COR-L47 (cell line): ENCODE results near the gene CPT1A.
"Not testable (repeated sequence)": the region's sequence is repeated elsewhere in the genome, so short reads cannot be mapped to it uniquely, and the experiment has no call there.

Experiments used
- DNase-seq: peaks from one replicate; lab custom pipeline; 2025; lab: John Stamatoyannopoulos, UW

CPT1A gene

DNA sequence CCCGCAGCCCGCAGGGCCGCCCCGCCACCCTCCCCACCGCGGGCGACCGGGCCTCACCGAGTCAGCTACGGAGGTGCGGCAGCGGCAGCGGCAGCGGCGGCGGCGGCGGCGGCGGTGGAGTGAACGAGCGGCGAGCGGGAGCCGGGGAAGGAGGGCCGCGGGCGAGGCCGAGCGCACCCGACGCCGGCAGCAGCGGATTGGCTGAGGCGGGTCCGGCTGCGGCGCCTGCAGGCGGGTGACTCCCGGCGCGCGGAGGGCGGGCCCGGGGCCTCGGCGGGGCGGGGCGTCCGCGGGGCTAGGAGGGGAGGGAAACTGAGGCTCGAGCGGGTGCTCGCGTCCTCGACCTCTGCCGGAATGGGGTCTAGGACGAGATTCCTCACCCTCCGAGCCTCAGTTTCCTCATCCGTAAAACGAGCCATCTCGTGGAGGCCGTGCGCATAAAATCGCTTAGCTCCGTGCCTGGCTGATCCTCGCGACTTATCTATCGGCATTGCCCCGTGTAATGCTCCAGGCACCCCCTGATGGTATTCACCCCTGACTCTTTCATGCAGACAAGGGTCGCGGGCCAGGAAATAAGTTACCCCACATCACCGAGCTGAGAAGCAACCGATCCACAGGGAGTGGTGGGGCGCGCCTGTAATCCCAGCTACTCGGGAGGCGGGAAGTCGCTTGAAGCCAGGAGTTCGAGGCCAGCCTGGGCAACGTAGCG is at the start of gene CPT1A:
TSS of gene CPT1A (minus strand) at position 199 of the 709 bp plus-strand sequence. CDS start 26,442 bp downstream, outside the sequence.
- DNase-seq = no peak

DNA sequence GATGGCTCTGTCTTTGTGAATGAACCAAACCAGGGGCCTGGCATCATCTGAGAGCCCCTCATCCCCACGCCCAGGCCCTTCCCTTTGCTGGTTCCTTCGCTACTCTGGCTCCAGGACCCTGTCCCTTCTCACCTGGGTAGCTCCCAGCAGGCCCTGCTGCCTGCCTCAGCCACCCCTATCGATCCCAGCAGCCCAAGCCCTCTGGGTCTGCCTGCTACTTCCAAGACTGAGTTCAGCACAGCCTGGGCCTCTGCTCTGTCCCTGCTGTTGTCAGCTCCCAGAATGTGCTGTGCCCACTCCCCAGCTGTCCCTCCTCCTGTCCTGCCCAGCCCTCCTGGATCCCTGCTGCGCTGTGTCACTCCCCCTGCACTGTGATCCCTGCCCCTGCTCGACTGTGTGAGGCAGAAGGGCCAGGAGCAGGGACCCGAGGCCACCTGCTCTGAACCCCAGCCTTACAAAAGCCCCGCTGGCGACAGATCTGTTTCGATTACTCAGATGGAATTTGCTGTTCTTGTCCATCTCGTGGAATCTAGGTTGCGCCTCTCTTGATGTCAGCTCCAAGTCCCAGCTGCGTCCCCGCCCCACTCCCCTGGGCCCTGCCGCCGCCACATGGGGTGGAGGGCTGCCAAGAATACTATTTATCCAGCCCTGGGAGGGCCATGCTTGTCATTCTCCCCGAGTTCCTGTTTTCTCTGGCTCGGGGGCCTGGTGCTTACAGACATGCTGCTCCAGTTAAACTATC is 48.9 kb upstream of the CPT1A start:
- DNase-seq = peak; percentile 87

DNA sequence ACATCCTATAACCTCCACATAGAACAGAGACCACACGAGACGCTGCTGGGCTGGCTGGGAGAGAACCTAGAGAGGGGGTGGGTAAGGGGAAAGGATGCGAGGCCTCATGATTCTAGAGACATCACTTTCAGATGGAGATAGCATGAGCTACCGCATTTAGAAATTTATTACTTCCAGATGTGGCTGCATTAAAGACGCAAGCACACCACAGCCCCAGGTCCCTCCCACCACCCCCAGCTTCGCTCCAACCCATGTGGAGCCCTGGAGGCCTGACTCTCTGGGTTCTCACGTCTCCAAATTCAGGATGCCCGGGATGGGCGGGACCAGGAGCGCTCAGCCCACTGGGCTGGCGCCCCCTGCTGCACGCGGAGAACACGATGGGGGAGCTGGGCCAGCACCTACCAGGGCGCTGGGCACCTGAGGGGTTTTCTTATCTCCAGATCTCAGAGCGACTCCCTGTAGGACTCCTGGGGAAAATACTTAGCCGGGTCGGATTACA is 48.3 kb upstream of the CPT1A start:
- no peak for DNase-seq

DNA sequence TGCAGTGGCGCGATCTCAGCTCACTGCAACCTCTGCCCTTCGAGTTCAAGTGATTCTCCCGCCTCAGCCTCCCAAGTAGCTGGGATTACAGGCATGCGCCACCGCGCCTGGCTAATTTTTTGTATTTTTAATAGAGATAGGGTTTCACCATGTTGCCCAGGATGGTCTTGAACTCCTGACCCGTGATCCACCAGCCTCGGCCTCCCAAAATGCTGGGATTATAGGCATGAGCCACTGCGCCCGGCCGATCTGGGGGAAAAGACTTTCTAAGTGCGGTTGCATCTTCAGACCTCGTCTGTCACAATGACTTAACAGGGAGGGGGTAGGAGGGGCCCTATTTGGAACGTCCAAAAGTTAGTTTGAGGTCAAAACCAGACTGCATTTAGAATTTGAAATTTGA is 43.1 kb upstream of the CPT1A start:
- DNase-seq = not testable (repeated sequence)

DNA sequence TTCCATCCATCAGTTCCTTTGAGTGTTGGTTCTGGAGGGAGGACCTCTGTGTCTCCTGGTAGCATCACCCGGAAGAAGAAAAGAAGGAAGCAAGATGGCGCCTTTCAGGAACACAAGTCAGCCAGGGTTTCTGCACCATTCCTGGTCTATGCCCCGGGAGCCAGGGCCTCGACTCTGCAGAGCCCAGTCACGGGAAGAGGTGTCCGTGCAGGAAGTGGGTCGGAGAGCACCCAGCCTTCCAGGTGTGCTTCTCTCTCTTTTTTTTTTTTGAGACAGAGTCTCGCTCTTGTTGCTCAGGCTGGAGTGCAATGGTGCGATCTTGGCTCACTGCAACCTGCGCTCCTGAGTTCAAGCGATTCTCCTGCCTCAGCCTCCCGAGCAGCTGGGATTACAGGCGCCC is 40.7 kb upstream of the CPT1A start:
- DNase-seq = no peak

DNA sequence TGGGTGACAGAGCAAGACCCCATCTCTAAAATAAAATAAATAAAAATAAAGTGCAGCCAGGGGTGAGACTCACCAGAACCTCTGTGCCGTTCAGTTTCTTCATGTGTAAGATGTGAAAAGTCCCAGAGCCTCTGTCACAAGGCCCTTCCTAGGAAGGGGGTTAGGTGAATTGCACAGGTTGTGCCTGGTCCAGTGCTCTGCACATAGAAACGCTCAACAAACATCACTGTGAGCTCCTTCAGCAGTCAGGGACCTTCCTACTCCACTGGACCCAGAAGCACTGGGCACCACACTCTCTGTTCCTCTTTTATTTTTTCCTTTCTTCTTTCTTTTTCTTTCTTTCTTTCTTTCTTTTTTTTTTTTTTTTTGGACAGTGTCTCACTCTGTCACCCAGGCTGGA is 39.6 kb upstream of the CPT1A start:
- DNase-seq = no peak

DNA sequence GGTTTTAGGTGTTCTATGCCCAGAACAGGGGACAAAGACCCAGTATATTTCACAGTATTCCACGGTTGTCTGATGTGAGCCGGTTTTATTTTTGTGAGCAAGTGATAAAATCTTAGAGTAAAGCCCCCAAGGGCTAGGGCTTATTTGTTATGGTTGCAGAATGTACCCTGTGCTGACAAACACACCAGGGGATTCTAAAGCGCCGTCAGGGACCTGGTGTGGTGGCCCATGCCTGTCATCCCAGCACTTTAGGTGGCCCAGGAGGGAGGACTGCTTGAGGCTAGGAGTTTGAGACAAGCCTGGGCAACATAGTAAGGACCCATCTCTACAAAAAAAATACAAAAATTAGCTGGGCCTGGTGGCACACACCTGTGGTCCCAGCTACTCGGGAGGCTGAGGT is 39.1 kb upstream of the CPT1A start:
- DNase-seq = no peak

DNA sequence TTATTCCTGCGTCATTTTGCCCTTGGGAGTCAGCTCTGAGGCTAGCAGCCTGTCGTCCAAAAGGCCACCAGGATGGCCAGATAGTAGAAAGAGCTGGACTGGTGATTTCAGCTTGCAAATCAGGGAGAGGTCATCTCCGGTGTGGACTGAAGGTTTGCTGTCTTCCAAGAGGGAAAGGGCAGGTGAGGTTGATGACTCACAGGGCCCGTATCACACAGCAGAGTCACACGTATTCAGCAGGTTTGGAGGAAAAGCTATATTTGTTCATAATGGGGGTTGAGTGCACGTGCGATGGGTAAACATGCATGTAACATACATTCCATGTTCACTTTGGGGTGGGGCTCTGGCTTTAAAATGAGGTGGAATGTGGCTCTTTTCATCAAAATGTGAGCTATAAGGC is 36.3 kb upstream of the CPT1A start:
- DNase-seq = no peak

DNA sequence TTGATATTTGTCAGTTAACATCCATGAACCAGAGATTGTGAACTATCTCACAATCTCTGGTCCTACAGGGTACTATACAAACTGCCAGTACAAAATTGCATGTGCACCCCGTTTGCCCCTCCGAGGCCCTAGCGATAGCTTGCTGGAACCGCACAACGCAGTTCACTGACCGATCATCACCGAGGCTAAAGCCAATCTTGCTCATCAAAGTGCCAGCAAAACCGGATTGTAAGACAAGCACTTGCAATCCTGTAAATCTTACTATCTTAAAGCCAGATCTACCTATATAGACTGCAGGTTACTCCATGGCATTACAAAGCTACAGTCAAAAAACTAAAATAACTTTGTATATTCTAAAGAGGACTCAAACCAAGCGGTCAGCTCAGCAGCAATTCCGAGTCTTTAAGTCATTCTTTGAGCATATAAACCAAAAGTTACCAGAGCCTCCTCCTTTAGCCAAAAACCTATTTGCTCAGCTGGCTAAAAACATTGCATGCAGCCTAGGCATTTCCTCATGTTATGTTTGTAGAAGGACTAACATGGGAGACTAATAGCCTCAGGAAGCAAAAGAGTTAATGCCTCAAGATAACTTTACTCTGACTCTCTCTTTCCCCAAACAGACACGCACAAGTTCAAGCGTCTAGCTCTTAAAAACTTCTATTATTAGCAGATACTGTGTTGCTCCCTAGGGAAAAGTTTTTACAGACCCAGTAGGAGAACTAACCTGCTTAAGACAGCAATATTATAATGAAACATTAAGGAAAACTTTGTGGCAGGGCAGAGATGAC is 30.7 kb upstream of the CPT1A start:
- DNase-seq = no peak

DNA sequence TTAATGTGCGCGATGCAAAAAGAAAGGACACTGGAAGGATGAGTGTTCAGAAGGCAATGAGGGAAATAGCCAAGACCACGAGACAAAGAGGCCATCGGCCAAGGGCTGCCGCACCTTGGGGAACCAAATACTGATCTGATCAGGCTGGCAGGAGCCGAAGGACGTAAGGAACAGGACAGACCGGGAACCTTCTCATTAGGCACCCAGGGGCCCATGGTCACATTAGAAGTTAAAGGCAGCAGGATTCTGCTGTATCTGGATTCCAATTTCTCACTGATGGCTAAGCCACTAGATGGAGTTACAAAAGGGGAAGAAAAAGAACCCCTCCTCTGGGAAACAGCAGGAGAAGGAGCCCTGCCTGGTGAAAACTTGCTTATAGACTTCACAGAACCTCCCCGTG is 28.8 kb upstream of the CPT1A start:
- no peak for DNase-seq

DNA sequence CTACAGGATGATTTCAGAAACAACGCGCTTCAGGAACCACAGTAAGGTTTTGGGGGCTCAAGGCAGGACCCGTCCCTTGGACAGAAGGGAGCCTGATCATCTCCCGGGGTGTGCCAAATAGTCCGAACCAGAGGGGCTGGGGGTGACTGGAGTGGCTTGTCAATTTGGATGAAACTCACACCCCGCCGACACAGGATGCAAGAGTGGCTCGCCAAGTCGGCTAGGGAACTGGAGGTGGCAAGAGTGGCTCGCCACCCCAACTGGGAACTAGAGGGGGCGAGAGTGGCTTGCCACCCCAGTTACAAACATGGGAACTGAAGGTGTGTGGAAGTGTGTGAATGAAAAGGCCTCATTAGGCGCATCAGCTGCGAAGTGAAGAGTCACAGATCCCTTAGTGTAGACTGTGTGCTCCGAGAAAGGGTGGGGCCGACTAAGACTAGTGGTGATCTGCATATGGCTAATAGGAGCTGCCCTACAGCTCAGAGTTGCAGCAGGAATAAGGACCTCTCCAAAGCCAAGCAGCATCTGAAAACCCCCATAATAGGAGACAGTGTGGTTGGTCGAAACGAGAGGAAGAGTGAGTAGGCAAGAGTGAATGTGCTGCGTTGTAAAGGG is 26.6 kb upstream of the CPT1A start:
- no peak for DNase-seq

DNA sequence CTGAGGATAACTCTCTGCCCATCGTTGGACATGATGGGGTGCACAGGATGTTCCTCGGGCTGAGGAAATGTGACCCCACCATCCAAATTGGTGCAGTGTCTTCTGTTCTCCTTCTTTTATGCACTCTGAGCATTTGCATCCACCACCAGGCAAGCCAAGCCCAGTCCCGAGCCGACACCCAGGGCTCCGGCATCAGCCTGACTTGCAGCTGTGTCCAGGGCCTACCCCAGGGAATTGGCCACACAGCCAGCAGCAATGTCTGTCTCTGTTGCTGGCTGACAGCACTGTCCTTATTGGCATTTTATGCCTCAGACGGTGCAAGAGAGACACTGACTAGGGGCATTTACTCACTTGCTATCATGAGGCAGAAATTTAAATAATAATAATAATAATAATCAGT is 25.4 kb upstream of the CPT1A start:
- DNase-seq = no peak

DNA sequence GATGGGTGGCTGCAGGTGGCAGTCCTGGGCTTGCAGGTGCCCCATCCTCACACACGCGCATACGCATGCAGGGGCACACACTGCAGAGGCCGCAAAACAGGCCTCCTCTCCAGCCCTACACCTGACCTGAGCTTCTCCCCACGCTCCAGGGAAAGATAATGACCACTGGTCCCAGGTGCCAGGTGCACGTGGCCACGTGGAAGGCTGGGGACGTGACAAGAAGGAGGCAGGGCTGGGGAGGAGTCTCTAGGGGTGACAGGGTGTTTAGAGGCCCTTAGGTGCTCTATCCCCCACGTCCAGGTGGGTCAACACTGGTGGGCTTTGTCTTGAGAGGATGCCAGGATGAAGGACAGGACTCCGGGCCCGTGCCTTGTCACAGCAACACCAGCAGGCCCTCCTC is 23.5 kb upstream of the CPT1A start:
- DNase-seq = no peak

DNA sequence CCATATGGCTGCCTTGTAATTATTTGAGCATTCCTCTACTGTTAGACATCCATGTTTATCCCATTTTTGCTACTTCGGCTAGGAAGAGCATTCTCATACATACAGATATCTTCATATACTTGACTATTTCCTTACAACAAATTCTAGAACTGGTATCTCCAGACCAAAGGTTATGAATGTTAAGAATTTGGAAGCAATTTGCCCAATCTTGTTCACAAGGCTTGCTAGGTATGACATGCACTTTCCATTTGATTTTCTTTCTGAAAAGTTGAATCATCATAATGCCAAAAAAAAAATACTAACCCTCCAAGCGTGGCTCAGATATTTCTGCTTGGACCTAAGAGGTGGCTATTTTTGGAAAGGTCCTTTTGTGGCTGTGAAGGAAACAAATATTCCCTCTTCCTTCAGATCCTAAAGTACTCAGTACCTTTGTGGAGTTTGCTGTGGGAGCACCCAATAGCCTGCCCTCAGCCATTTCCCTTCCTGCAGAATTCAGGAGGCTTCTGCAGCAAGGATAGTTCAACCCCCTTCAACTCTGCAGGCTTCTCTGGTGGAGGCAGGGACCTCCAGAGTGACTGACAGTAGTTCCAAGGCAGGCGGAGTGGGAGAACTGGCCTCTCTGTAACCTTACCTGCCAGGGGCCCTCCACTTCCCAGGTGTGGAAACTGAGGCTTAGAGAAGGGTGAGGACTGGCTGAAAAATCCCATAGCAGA is 22.0 kb upstream of the CPT1A start:
- DNase-seq = no peak

DNA sequence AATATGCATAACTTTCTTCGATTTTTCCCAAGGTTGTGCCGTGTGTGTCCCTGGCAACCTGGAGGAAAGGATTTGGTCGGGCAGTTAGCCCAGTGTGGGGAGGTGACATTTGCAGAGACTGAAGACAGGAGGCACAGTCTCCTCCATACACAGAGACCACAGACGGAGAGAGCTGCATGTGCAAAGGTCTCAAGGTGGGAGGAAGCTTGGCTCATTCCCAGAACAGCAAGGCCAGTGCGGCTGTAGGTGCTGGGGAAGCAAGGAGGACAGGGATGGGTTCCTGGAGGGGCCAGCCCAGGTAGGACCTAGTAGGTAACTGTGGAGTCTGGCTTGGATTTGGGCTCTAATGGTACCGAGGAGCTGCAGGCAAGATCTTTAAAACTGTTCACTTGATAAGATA is 20.7 kb upstream of the CPT1A start:
- DNase-seq = no peak

DNA sequence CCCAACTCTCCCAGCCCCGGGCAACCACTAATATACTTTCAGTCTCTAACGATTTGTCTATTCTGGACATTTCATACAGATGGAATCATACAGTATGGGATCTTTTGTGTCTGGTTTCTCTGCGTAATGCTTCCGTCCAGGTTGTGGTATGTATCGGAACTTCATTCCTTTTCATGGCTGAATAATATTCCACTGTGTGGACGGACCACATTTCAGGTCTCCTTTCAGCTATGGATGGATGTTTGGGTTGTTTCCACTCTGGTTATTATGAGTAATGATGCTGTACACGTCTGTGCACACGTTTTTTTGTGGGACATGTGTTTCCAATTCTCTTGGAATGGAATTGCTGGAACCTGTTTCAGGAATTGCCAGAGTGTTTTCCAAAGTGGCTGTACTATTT is 17.4 kb upstream of the CPT1A start:
- DNase-seq = no peak

DNA sequence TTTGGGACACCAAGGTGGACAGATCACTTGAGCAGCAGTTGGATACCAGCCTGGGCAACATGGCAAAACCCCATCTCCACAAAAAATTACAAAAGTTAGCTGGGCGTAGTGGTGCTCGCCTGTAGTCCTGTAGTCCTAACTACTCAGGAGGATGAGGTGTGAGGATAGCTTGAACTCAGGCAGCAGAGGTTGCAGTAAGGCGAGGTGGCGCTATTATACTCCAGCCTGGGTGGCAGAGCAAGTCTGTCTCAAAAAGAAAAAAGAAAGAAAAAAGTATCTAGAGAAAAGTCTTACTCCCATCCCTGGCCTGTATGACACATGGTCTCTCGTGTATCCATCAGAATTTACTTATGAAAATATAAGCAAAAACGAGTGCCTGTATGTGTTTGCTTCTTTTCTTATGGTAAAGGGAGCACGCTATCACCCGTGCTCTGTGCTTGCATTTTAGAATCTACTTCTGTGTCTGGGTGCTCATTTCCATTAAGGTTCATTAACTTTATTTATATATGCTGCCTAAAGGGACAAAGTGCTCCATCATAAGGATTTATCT is 15.4 kb upstream of the CPT1A start:
- DNase-seq = no peak

DNA sequence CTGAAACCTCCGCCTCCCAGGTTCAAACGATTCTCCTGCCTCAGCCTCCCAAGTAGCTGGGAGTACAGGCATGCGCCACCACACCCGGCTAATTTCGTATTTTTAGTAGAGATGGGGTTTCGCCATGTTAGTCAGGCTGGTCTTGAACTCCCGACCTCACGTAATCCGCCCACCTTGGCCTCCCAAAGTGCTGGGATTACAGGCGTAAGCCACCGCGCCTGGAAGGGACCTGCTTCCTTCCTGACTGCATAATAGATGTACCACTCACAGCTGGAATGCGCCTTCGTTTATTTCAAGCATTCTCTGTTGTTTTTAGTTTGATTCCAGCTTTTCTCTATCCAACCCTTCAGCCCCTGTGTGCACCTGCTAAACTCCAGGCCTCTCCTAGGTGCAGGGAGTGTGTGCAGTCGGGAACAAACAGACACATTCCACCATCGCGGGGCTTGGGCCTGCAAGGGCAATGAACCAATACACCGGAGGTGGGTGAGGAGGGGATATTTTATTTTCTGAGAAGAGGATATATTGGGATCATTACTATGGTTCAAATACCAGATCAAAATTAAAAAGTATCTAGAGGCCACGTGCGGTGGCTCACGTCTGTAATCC is 14.8 kb upstream of the CPT1A start:
- DNase-seq = not testable (repeated sequence)

DNA sequence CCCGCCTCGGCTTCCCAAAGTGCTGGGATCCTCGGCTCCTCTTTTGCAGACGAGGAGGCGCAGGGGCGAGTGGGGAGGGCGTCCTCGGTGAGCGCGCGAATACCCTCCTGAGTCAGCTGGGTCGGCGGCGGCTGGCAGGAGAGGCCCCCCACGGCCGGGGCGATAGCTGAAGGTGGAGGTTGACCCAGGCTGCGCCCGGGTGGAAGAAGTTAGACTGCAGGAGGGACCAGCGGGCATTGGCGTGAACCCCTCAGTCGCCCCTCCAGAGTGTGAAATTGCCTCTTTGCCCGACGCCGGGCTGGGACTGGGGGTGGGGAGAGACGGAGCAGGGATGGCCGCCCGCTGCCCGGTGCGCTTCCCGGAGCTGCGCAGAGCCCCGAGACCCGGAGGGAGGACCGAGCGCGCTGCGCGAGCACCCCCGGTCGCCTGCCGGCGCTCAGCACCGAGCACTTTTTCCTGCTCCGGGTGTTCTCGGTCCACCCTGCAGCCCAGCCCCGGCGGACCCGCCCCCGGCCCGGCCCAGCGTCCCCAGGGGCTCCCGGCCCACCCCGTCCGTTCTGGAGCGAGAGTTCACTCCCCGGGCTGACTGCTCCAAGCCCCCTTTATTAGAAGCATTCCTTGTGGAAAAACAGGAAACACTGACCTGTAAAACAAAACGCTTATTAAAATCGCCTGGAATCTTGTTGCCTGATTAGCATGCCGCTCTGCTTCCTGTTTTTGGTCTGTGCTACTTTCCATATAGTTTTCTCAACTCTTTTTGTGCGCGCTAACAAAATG is 13.7 kb upstream of the CPT1A start:
- no peak for DNase-seq
